DND-41 (cell line): Measurements from ENCODE around the gene SPTLC3.

Experiments
- ATAC-seq: fragments of 200-7000 bp; cut with Tn5 transposase; 3 replicates; pipeline ENCODE4 v1.9.1; 2021; ENCODE audit warnings: low read depth; ENCODE audit not compliant: insufficient read depth
- DNase-seq: peaks from one replicate; pipeline ENCODE4 v3.0.0-alpha.2; 2020
- H2AFZ ChIP-seq: 2 replicates; pipeline ENCODE4 v1.6.0; 2012; ENCODE audit warnings: low read depth, low read length
- H3K27ac ChIP-seq: 2 replicates; pipeline ENCODE4 v1.5.1; 2012; ENCODE audit warnings: low read length, inconsistent platforms
- H3K27me3 ChIP-seq: fragments of 200-600 bp; sonication (generic); 2 replicates; pipeline ENCODE4 v1.6.0; 2012; ENCODE audit warnings: low read length, mild to moderate bottlenecking, inconsistent platforms; ENCODE audit not compliant: insufficient read depth, poor library complexity
- H3K36me3 ChIP-seq: 2 replicates; pipeline ENCODE4 v1.5.1; 2012; ENCODE audit warnings: low read length, inconsistent platforms; ENCODE audit not compliant: insufficient read depth
- H3K4me1 ChIP-seq: 2 replicates; pipeline ENCODE4 v1.5.1; 2012; ENCODE audit warnings: mild to moderate bottlenecking, low read length; ENCODE audit not compliant: insufficient read depth
- H3K4me2 ChIP-seq: 2 replicates; pipeline ENCODE4 v1.6.0; 2012; ENCODE audit warnings: mild to moderate bottlenecking, moderate library complexity, low read length, inconsistent platforms; ENCODE audit not compliant: insufficient read depth
- H3K4me3 ChIP-seq, 2 experiments: fragments of 200-600 bp in 1 of 2; shearing (Covaris generic) in 1 of 2; 2 replicates each; pipeline ENCODE4 v1.5.1; 2012 to 2016; ENCODE audit warnings: inconsistent platforms in 2 of 2, low read length in 2 of 2, mild to moderate bottlenecking in 2 of 2, low read depth in 1 of 2, moderate library complexity in 1 of 2
- H3K79me2 ChIP-seq: 2 replicates; pipeline ENCODE4 v1.6.0; 2012; ENCODE audit warnings: low read length, inconsistent platforms; ENCODE audit not compliant: insufficient read depth
- H3K9ac ChIP-seq: 2 replicates; pipeline ENCODE4 v1.6.0; 2012; ENCODE audit warnings: low read depth, mild to moderate bottlenecking, inconsistent platforms, low read length, moderate library complexity
- H3K9me3 ChIP-seq: 2 replicates; pipeline ENCODE4 v1.5.1; 2012; ENCODE audit warnings: low read length, moderate library complexity, mild to moderate bottlenecking, inconsistent platforms; ENCODE audit not compliant: insufficient read depth, severe bottlenecking
- H4K20me1 ChIP-seq: 2 replicates; pipeline ENCODE4 v1.6.0; 2012; ENCODE audit warnings: low read length; ENCODE audit not compliant: insufficient read depth
- CTCF ChIP-seq: IDR thresholded peaks from 2 replicates; pipeline ENCODE4 v1.5.1; 2012; ENCODE audit warnings: borderline replicate concordance, low read length, moderate library complexity, mild to moderate bottlenecking; ENCODE audit not compliant: poor library complexity, severe bottlenecking; ENCODE audit errors: extremely low read depth
- EZH2 ChIP-seq: IDR thresholded peaks from 3 replicates; pipeline ENCODE4 v1.6.1; 2012; ENCODE audit warnings: borderline replicate concordance, low read depth, mild to moderate bottlenecking, moderate library complexity, low read length, inconsistent platforms; ENCODE audit not compliant: severe bottlenecking

SPTLC3 gene

GRCh38 chr20:13166437-13166836, 157.7 kb downstream of the SPTLC3 start:
- Histone ChIP-seq H3K79me2 (no peaks in the 10 kb centered on the region), H3K27me3 (no peaks in the 10 kb centered on the region), H3K9ac (no peak overlapping the region), H3K4me2 (no peak overlapping the region), H3K9me3 (no peaks in the 10 kb centered on the region), H3K4me1 (no peaks in the 10 kb centered on the region), H3K4me3 (no peak overlapping the region), H4K20me1 (no peaks in the 10 kb centered on the region), H2AFZ (no peak overlapping the region), H3K36me3 (no peaks in the 10 kb centered on the region), H3K27ac (no peak overlapping the region)
- ATAC-seq (no peak), DNase-seq (no peak)
- TF ChIP-seq CTCF (no peak), EZH2 (no peak)

- Histone ChIP-seq H3K4me1 (no peaks in the 10 kb centered on the region), H3K4me3 (no peak overlapping the region), H3K27ac (no peak overlapping the region), H3K27me3 (no peaks in the 10 kb centered on the region), H3K9me3 (no peaks in the 10 kb centered on the region), H2AFZ (no peak overlapping the region), H4K20me1 (no peaks in the 10 kb centered on the region), H3K36me3 (no peaks in the 10 kb centered on the region), H3K4me2 (no peak overlapping the region), H3K9ac (no peak overlapping the region), H3K79me2 (no peaks in the 10 kb centered on the region)
- TF ChIP-seq EZH2 (no peak), CTCF (no peak)
- no peak for ATAC-seq
- no peak for DNase-seq
Measured at GRCh38 chr20:13169086-13169485, 160.3 kb downstream of the SPTLC3 start.

GRCh38 chr20:13170771-13171170, 162.0 kb downstream of the SPTLC3 start:
- Histone ChIP-seq H3K9me3 (no peaks in the 10 kb centered on the region), H2AFZ (no peak overlapping the region), H3K27me3 (no peaks in the 10 kb centered on the region), H3K27ac (no peak overlapping the region), H4K20me1 (no peaks in the 10 kb centered on the region), H3K4me3 (no peak overlapping the region), H3K9ac (no peak overlapping the region), H3K79me2 (no peaks in the 10 kb centered on the region), H3K4me2 (no peak overlapping the region), H3K36me3 (no peaks in the 10 kb centered on the region), H3K4me1 (no peaks in the 10 kb centered on the region)
- DNase-seq (no peak), ATAC-seq (no peak)
- TF ChIP-seq EZH2: no peak
- TF ChIP-seq CTCF: no peak

- no peak for TF ChIP-seq CTCF
- no peak for TF ChIP-seq EZH2
- DNase-seq (no peak), ATAC-seq (no peak)
- no peaks in the 10 kb centered on the region for H3K4me1 ChIP-seq
- no peaks in the 10 kb centered on the region for H4K20me1 ChIP-seq
- H3K27ac ChIP-seq: no peak overlapping the region
- no peaks in the 10 kb centered on the region for H3K27me3 ChIP-seq
- H3K79me2 ChIP-seq: no peaks in the 10 kb centered on the region
- no peak overlapping the region for H3K4me3 ChIP-seq
- no peak overlapping the region for H3K9ac ChIP-seq
- no peak overlapping the region for H2AFZ ChIP-seq
- no peaks in the 10 kb centered on the region for H3K36me3 ChIP-seq
- H3K9me3 ChIP-seq: no peaks in the 10 kb centered on the region
- no peak overlapping the region for H3K4me2 ChIP-seq
Measured at GRCh38 chr20:13173201-13173600, 164.4 kb downstream of the SPTLC3 start.
